ENCODE results near the gene APOA1.

The APOA1 gene

GRCh38 chr11:116867619-116868018 lies 30.2 kb upstream of the APOA1 start:
- no peak for DNase-seq (ENCODE audit: insufficient read length, low spot score)
- TF ChIP-seq CTCF (IDR thresholded peaks at IDR 0.05; ENCODE audit: insufficient read depth, missing control alignments), result no peak
- FAIRE-seq, result no peak

- no peak for TF ChIP-seq CTCF (IDR thresholded peaks at IDR 0.05; ENCODE audit: insufficient read depth, missing control alignments)
- no peak for FAIRE-seq
- DNase-seq (ENCODE audit: insufficient read length, low spot score), result no peak
These were observed 29.5 kb upstream of the APOA1 start for GRCh38 chr11:116866804-116867455.

- DNase-seq (ENCODE audit: insufficient read length, low spot score) (no peak), FAIRE-seq (no peak)
- no peak for TF ChIP-seq CTCF (IDR thresholded peaks at IDR 0.05; ENCODE audit: insufficient read depth, missing control alignments)
These were observed 28.3 kb upstream of the APOA1 start for GRCh38 chr11:116865696-116866095.

DNA sequence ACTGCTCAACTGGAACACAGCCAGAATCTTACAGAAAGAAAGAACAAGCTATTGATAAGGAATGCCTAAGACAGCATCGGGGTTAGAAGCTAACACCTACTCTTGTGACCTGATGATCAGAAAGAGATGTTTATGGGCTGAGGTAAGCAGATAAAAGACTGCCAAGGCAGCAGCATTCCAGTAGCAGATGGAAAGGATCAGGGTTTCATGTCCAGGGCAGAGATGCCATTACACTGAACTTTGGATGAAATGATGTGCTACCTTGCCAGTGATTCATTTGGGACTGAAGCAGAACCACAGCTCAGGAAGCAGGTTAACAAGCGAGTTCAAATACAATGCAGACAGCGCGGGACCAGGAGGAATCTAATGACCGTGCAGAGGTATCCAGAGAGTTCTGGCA lies 27.1 kb upstream of the APOA1 start:
- no peak for TF ChIP-seq CTCF (IDR thresholded peaks at IDR 0.05; ENCODE audit: insufficient read depth, missing control alignments)
- no peak for DNase-seq (ENCODE audit: insufficient read length, low spot score)
- no peak for FAIRE-seq

DNA sequence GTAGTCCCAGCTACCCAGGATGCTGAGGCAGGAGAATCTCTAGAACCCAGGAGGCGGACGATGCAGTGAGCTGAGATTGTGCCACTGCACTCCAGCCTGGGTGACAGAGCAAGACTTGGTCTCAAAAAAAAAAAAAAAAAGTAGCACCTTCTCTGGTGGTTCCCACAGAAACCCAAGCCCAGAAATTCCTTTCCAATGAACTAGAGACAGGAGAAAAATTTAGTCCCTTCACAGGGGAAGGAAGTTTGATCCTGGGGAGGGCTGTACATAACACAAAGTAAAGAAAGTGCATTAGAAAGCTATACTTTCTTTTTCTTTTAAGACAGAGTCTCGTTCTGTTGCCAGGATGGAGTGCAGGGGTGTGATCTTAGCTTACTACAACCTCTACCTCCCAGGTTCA lies 25.5 kb upstream of the APOA1 start:
- TF ChIP-seq CTCF (IDR thresholded peaks at IDR 0.05; ENCODE audit: insufficient read depth, missing control alignments), result no peak
- DNase-seq (ENCODE audit: insufficient read length, low spot score), result no peak
- FAIRE-seq, result no peak

DNA sequence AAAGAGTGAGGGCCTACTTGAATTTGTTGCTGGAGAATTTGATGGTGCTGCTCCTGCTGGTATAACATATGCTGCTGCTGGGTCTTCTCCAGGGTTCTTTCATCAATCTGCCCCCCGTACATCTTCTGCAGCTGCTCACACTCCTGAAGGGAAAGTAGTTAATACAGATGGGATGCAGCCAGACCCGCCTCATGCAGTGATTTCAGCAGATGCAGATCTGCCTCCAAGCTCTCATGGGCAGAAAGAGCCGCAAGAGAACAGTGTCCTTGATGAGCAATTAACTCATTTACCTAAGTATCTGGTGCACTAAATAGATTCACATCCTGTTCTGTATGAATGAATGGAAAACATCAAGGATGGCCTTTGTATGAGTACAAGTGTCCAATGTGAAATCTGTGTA lies 24.8 kb upstream of the APOA1 start:
- DNase-seq (ENCODE audit: insufficient read length, low spot score) (no peak), FAIRE-seq (no peak)
- no peak for TF ChIP-seq CTCF (IDR thresholded peaks at IDR 0.05; ENCODE audit: insufficient read depth, missing control alignments)

GRCh38 chr11:116861539-116861938 lies 24.1 kb upstream of the APOA1 start:
- no peak for TF ChIP-seq CTCF (IDR thresholded peaks at IDR 0.05; ENCODE audit: insufficient read depth, missing control alignments)
- DNase-seq (ENCODE audit: insufficient read length, low spot score), result no peak
- FAIRE-seq, result no peak
